Gastroesophageal sphincter (tissue), 4 donors: ENCODE results near the gene SRPK2. TPM values are rescaled to one million over a fixed set of nuclear protein-coding genes. Genes with fewer than 3 reads are reported as not detected.

Source experiments
- ATAC-seq: fragments of 150-250 bp; one replicate; pipeline ENCODE4 v1.9.1; 2016; ENCODE audit warnings: mild to moderate bottlenecking, moderate library complexity
- H3K27ac ChIP-seq, 4 donors: fragments of 200-600 bp; sonication (generic) in 3 of 4; 1 replicate in 3 of 4; 2 replicates in 1 of 4; pipeline ENCODE4 v1.5.1; 2016 to 2019
- H3K27me3 ChIP-seq: fragments of 200-600 bp; sonication (generic); one replicate; pipeline ENCODE4 v1.5.1; 2019
- H3K36me3 ChIP-seq, 2 donors: fragments of 200-600 bp; sonication (generic); one replicate each; pipeline ENCODE4 v1.5.1; 2019; ENCODE audit warnings: control low read depth in 1 of 2
- H3K4me1 ChIP-seq, 3 donors: fragments of 200-600 bp; sonication (generic); 1 replicate in 2 of 3; 2 replicates in 1 of 3; pipeline ENCODE4 v1.5.1; 2016 to 2019; ENCODE audit warnings: control low read depth in 2 of 3
- H3K4me3 ChIP-seq, 2 donors: fragments of 200-600 bp; sonication (generic); one replicate each; pipeline ENCODE4 v1.5.1; 2019; ENCODE audit warnings: mild to moderate bottlenecking in 1 of 2, moderate library complexity in 1 of 2
- H3K9me3 ChIP-seq, 3 donors: fragments of 200-600 bp; sonication (generic); one replicate each; pipeline ENCODE4 v1.5.1; 2017 to 2019; ENCODE audit warnings: control low read depth in 2 of 3
- EP300 ChIP-seq: sonication (generic); formaldehyde crosslinking; IDR thresholded peaks from one replicate; pipeline ENCODE4 v1.6.1; 2017; ENCODE audit warnings: antibody characterized with exemption, mild to moderate bottlenecking
- POLR2A ChIP-seq, 2 donors: fragments of 450-650 bp; IDR thresholded peaks; one replicate each; pipeline ENCODE4 v1.6.1; 2017; ENCODE audit warnings: antibody characterized with exemption in 2 of 2, mild to moderate bottlenecking in 2 of 2, moderate library complexity in 1 of 2
- POLR2AphosphoS5 ChIP-seq: sonication (generic); formaldehyde crosslinking; IDR thresholded peaks from one replicate; pipeline ENCODE4 v1.6.1; 2017; ENCODE audit warnings: antibody characterized with exemption
- WGBS, 2 donors: methylation state at CpG; one replicate each; pipeline ENCODE4 v1.1.5; 2018; ENCODE audit warnings: low coverage in 1 of 2; 5-methylcytosine and 5-hydroxymethylcytosine counted together
- total RNA-seq, 4 donors: library from RNA; depleted of rRNA; stranded (reverse); fragments of >200 nt; gene quantifications; one replicate each; pipeline ENCODE4 v1.1.0, GENCODE V29; 2016
- TF ChIP-seq, protein P1 (sequence below), 4 experiments: fragments of 200-600 bp in 2 of 4; fragments of 450-650 bp in 2 of 4; sonication (generic) in 1 of 4; IDR thresholded peaks; one replicate each; pipeline ENCODE4 v1.5.1; 2017 to 2019; ENCODE audit warnings: antibody characterized with exemption in 4 of 4, mild to moderate bottlenecking in 2 of 4, moderate library complexity in 2 of 4

Gene SRPK2
- total RNA-seq, 4 donors from 2014 or later, result 41.7 to 47.9 (median 43.8) TPM

DNA sequence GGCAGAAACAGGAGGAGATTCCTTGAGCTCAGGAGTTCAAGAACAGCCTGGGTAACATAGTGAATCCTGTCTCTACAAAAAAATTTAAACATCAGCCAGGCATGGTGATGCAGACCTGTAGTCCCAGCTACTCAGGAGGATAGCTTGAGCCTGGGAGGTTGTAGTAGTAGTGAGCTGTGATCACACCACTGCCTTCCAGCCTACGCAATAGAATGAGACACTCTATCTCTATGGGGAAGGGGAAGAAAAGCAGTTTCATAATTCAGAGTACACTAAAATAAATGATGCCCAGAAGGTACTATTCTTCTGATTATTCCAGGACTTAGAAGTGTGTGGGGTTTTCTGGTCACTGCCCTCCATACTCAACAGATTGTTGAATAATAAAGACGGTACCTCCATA is 197.4 kb downstream of the SRPK2 start:
- no peaks in the 10 kb centered on the region for H3K36me3 ChIP-seq
- TF ChIP-seq POLR2AphosphoS5 (no peak), POLR2A (IDR thresholded peaks at IDR 0.05) (no peak), EP300 (no peak)
- TF ChIP-seq, protein P1, sequence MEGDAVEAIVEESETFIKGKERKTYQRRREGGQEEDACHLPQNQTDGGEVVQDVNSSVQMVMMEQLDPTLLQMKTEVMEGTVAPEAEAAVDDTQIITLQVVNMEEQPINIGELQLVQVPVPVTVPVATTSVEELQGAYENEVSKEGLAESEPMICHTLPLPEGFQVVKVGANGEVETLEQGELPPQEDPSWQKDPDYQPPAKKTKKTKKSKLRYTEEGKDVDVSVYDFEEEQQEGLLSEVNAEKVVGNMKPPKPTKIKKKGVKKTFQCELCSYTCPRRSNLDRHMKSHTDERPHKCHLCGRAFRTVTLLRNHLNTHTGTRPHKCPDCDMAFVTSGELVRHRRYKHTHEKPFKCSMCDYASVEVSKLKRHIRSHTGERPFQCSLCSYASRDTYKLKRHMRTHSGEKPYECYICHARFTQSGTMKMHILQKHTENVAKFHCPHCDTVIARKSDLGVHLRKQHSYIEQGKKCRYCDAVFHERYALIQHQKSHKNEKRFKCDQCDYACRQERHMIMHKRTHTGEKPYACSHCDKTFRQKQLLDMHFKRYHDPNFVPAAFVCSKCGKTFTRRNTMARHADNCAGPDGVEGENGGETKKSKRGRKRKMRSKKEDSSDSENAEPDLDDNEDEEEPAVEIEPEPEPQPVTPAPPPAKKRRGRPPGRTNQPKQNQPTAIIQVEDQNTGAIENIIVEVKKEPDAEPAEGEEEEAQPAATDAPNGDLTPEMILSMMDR (IDR thresholded peaks at IDR 0.05), result no peak
- whole genome bisulfite sequencing, 2 donors, result 85 to 94% methylated on average over 2 of the region's 2 CpGs

DNA sequence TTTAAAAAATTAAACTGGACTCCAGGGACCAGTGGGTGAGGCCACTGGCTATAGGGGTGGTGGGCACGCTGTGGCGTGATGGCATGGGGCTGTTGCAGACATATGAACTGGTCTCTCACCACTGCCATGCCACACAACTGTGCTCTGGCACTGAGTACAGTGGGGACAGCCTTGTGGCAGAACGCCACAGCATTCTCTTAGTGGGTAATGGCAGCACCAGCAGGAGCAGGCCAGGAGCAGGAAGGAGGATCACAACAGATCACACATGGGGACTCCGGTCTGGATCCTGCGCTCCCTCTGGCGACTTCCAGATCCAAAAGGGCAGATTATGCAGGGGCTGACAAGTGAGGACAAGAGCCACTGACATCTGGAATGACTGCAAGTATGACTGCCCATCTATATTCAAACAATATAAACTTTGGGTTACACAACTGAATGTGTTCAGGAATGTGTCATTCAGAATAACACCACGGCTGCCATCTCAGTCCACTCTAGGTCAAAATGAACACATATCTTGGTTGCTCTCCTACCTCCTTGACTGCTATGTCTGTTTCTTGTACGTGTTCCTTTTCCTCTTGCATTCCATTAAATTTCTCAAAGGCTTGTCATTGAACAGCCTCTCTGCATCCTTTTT is 198.7 kb downstream of the SRPK2 start:
- no peak overlapping the region for H3K4me3 ChIP-seq
- no peaks in the 10 kb centered on the region for H3K9me3 ChIP-seq
- no peaks in the 10 kb centered on the region for H3K4me1 ChIP-seq
- H3K27ac ChIP-seq, result no peak overlapping the region
- H3K36me3 ChIP-seq, result no peaks in the 10 kb centered on the region
- no peak for ATAC-seq
- TF ChIP-seq, protein P1 (IDR thresholded peaks at IDR 0.05), result no peak
- TF ChIP-seq EP300 (no peak), POLR2A (IDR thresholded peaks at IDR 0.05) (no peak), POLR2AphosphoS5 (no peak)
- WGBS, 2 donors, result 88 to 94% methylated on average over 2 to 6 of the region's 8 CpGs
- no peaks in the 10 kb centered on the region for H3K27me3 ChIP-seq

More for the DNA sequence above, 197.4 kb downstream of the SRPK2 start:
- no peaks in the 10 kb centered on the region for H3K9me3 ChIP-seq
- no peaks in the 10 kb centered on the region for H3K4me1 ChIP-seq
- ATAC-seq, result no peak
- H3K27ac ChIP-seq, result no peak overlapping the region
- no peaks in the 10 kb centered on the region for H3K27me3 ChIP-seq
- H3K4me3 ChIP-seq, result no peak overlapping the region

DNA sequence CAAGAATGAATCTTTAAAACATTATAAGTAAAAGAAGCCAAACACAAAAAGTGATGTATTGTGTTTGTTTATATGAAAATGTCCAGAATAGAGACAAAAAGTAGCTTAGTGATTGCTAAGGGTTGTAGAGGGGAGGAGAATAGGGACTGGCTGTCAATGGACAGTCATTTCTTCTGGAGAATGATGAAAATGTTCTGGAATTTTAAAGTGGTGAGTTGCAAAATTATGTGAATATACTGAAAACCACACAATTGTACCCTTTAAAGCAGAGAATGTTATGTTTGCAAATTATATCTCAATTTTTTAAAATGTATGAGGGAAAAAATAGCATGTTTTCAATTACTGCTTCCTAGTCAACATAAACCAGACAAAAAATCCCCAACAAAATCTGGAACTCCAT is 200.5 kb downstream of the SRPK2 start:
- Histone ChIP-seq H3K4me1 (no peaks in the 10 kb centered on the region), H3K4me3 (no peak overlapping the region), H3K27ac (no peak overlapping the region), H3K9me3 (no peaks in the 10 kb centered on the region), H3K36me3 (no peaks in the 10 kb centered on the region), H3K27me3 (no peaks in the 10 kb centered on the region)
- no peak for ATAC-seq
- TF ChIP-seq, protein P1 (IDR thresholded peaks at IDR 0.05), result no peak
- TF ChIP-seq POLR2AphosphoS5 (no peak), EP300 (no peak), POLR2A (IDR thresholded peaks at IDR 0.05) (no peak)

- Histone ChIP-seq H3K4me3 (no peak overlapping the region), H3K27ac (no peak overlapping the region), H3K27me3 (no peaks in the 10 kb centered on the region), H3K4me1 (no peaks in the 10 kb centered on the region), H3K9me3 (no peaks in the 10 kb centered on the region), H3K36me3 (no peaks in the 10 kb centered on the region)
- 88 to 94% methylated on average over 4 of the region's 4 CpGs for WGBS, 2 donors
- no peak for ATAC-seq
- TF ChIP-seq POLR2A (IDR thresholded peaks at IDR 0.05) (no peak), POLR2AphosphoS5 (no peak), EP300 (no peak)
- TF ChIP-seq, protein P1 (IDR thresholded peaks at IDR 0.05), result no peak
Observed at GRCh38 chr7:105187302-105188169, 201.2 kb downstream of the SRPK2 start.
